ENCODE data around the gene ARMC8. TPM values are rescaled to one million over a fixed set of nuclear protein-coding genes. Genes with fewer than 3 reads are reported as not detected.

The ARMC8 gene
- total and polyA plus RNA-seq, 10 donors: 13.7 to 95.0 (median 62.2) TPM

GRCh38 chr3:138296639-138297038 is 109.5 kb downstream of the ARMC8 start:
- 74 to 89% (median 82%) methylated on average over 1 of the region's 1 CpG for WGBS, 5 donors
- no peak for DNase-seq
- Histone ChIP-seq H3K4me3 (no peak overlapping the region), H3K27ac (no peak overlapping the region), H3K27me3 (replicated peaks in 1 of 7) (no peaks in the 10 kb centered on the region), H3K36me3 (peaks cover 4 to 83% (median 53%) of the 10 kb centered on the region in 6 donors), H3K9me3 (no peaks in the 10 kb centered on the region), H3K4me1 (no peaks in the 10 kb centered on the region)
- TF ChIP-seq POLR2AphosphoS5 (IDR thresholded peaks at IDR 0.05) (no peak), CTCF (IDR thresholded peaks at IDR 0.05 in 8 of 11, conservative IDR thresholded peaks at IDR 0.05 in 3 of 11) (no peak), POLR2A (IDR thresholded peaks at IDR 0.05) (no peak)
- intact Hi-C loops (cut with DNase I; ENCODE audit: low total_unique reads): no loop called here

GRCh38 chr3:138297059-138297607 is 110.0 kb downstream of the ARMC8 start:
- Histone ChIP-seq H3K27ac (no peak overlapping the region), H3K9me3 (no peaks in the 10 kb centered on the region), H3K27me3 (replicated peaks in 1 of 7) (no peaks in the 10 kb centered on the region), H3K36me3 (peaks cover 4 to 78% (median 48%) of the 10 kb centered on the region in 6 donors), H3K4me3 (no peak overlapping the region), H3K4me1 (no peaks in the 10 kb centered on the region)
- TF ChIP-seq CTCF (IDR thresholded peaks at IDR 0.05 in 8 of 11, conservative IDR thresholded peaks at IDR 0.05 in 3 of 11) (no peak), POLR2AphosphoS5 (IDR thresholded peaks at IDR 0.05) (no peak), POLR2A (IDR thresholded peaks at IDR 0.05) (no peak)
- 86 to 91% (median 88%) methylated on average over 5 of the region's 5 CpGs for WGBS, 5 donors
- no peak for DNase-seq
- intact Hi-C loops (cut with DNase I; ENCODE audit: low total_unique reads): no loop called here

- no peaks in the 10 kb centered on the region for H3K27me3 ChIP-seq (replicated peaks in 1 of 7)
- H3K27ac ChIP-seq: no peak overlapping the region
- no peaks in the 10 kb centered on the region for H3K4me1 ChIP-seq
- peaks cover 4 to 71% (median 40%) of the 10 kb centered on the region in 6 donors for H3K36me3 ChIP-seq
- TF ChIP-seq POLR2AphosphoS5 (IDR thresholded peaks at IDR 0.05) (no peak), POLR2A (IDR thresholded peaks at IDR 0.05) (no peak), CTCF (IDR thresholded peaks at IDR 0.05 in 8 of 11, conservative IDR thresholded peaks at IDR 0.05 in 3 of 11) (no peak)
- intact Hi-C loops (cut with DNase I; ENCODE audit: low total_unique reads): no loop called here
- H3K4me3 ChIP-seq: no peak overlapping the region
- 87 to 93% (median 91%) methylated on average over 1 of the region's 1 CpG for WGBS, 5 donors
- DNase-seq: no peak
- no peaks in the 10 kb centered on the region for H3K9me3 ChIP-seq
Measured at GRCh38 chr3:138297876-138298275, 110.8 kb downstream of the ARMC8 start.

- H3K4me1 ChIP-seq: no peaks in the 10 kb centered on the region
- WGBS, 5 donors: 74 to 86% (median 78%) methylated on average over 2 of the region's 2 CpGs
- H3K4me3 ChIP-seq: no peak overlapping the region
- intact Hi-C loops (cut with DNase I; ENCODE audit: low total_unique reads): no loop called here
- H3K27ac ChIP-seq: no peak overlapping the region
- no peaks in the 10 kb centered on the region for H3K27me3 ChIP-seq (replicated peaks in 1 of 7)
- peaks cover 4 to 43% (median 18%) of the 10 kb centered on the region in 6 donors for H3K36me3 ChIP-seq
- no peaks in the 10 kb centered on the region for H3K9me3 ChIP-seq
- TF ChIP-seq POLR2A (IDR thresholded peaks at IDR 0.05) (no peak), CTCF (IDR thresholded peaks at IDR 0.05 in 8 of 11, conservative IDR thresholded peaks at IDR 0.05 in 3 of 11) (no peak), POLR2AphosphoS5 (IDR thresholded peaks at IDR 0.05) (no peak)
- no peak for DNase-seq
Measured at GRCh38 chr3:138300647-138301046, 113.5 kb downstream of the ARMC8 start.

Data from spleen (tissue), 11 donors.